GM21737 (cell line): ENCODE measurements around the gene PSMA8.
"Not testable (repeated sequence)": the region's sequence is repeated elsewhere in the genome, so short reads cannot be mapped to it uniquely, and the experiment has no call there.

Experiments used
- ATAC-seq: cut with Tn5 transposase; IDR thresholded peaks from one replicate; pipeline ENCODE4 v1.9.1; 2021; ENCODE audit warnings: mild to moderate bottlenecking, moderate library complexity; ENCODE audit not compliant: unreplicated experiment

Gene PSMA8

GRCh38 chr18:26133652-26134051, at the start of gene PSMA8:
Gene PSMA8 (plus strand): TSS chr18:26133869. CDS start chr18:26133966, 97 bp downstream.
- ATAC-seq, result no peak

GRCh38 chr18:26085056-26085455, 48.6 kb upstream of the PSMA8 start:
- ATAC-seq, result no peak

GRCh38 chr18:26086959-26087358, 46.7 kb upstream of the PSMA8 start:
- no peak for ATAC-seq

GRCh38 chr18:26088487-26088886, 45.2 kb upstream of the PSMA8 start:
- no peak for ATAC-seq

GRCh38 chr18:26089293-26090129, 44.2 kb upstream of the PSMA8 start:
- ATAC-seq, result peak; percentile 13

GRCh38 chr18:26090130-26091046, 43.3 kb upstream of the PSMA8 start, which contains the start of gene SS18:
Gene SS18 (minus strand): TSS chr18:26090613. CDS start chr18:26090569, 44 bp downstream.
- peak; percentile 79 for ATAC-seq

GRCh38 chr18:26091047-26091630, 42.5 kb upstream of the PSMA8 start:
- ATAC-seq, result peak; percentile 39

- ATAC-seq, result no peak
Measured at GRCh38 chr18:26096852-26097251, 36.8 kb upstream of the PSMA8 start.

- ATAC-seq, result no peak
Measured at GRCh38 chr18:26097563-26097962, 36.1 kb upstream of the PSMA8 start.

- no peak for ATAC-seq
Measured at GRCh38 chr18:26103579-26103978, 30.1 kb upstream of the PSMA8 start.

GRCh38 chr18:26104035-26104434, 29.6 kb upstream of the PSMA8 start:
- ATAC-seq, result no peak

GRCh38 chr18:26119246-26119645, 14.4 kb upstream of the PSMA8 start:
- no peak for ATAC-seq

GRCh38 chr18:26121476-26121875, 12.2 kb upstream of the PSMA8 start:
- no peak for ATAC-seq

GRCh38 chr18:26121994-26122393, 11.7 kb upstream of the PSMA8 start:
- not testable (repeated sequence) for ATAC-seq

- ATAC-seq, result no peak
Measured at GRCh38 chr18:26127786-26128185, 5.9 kb upstream of the PSMA8 start.

GRCh38 chr18:26128192-26128591, 5.5 kb upstream of the PSMA8 start:
- not testable (repeated sequence) for ATAC-seq

- ATAC-seq, result no peak
Measured at GRCh38 chr18:26134107-26134506, 438 bp downstream of the PSMA8 start.

- ATAC-seq, result no peak
Measured at GRCh38 chr18:26135548-26135947, 1.9 kb downstream of the PSMA8 start.

GRCh38 chr18:26157326-26157725, 23.7 kb downstream of the PSMA8 start:
- no peak for ATAC-seq

GRCh38 chr18:26159353-26159752, 25.7 kb downstream of the PSMA8 start:
- ATAC-seq, result no peak

GRCh38 chr18:26164571-26164970, 30.9 kb downstream of the PSMA8 start:
- no peak for ATAC-seq
